Measurements from ENCODE around the gene GSAP.
"Not testable (repeated sequence)": the region's sequence is repeated elsewhere in the genome, so short reads cannot be mapped to it uniquely, and the experiment has no call there.

GSAP gene
- total RNA-seq = 8.3 to 34.2 (median 20.7) reads per million in 4 experiments

GRCh38 chr7:77415823-77416620 is at the start of gene GSAP:
Gene GSAP, minus strand, starts transcription at chr7:77416349. Its CDS starts 28 bp downstream, at chr7:77416321.
- DNase-seq = peak; percentile 32

GRCh38 chr7:77465256-77465655 is 49.1 kb upstream of the GSAP start:
- DNase-seq = no peak

- DNase-seq = no peak
Observed at GRCh38 chr7:77464589-77464988, 48.4 kb upstream of the GSAP start.

GRCh38 chr7:77463632-77464031 is 47.5 kb upstream of the GSAP start:
- DNase-seq = not testable (repeated sequence)

GRCh38 chr7:77461842-77462241 is 45.7 kb upstream of the GSAP start:
- no peak for DNase-seq

GRCh38 chr7:77461246-77461645 is 45.1 kb upstream of the GSAP start:
- no peak for DNase-seq

- DNase-seq = no peak
Observed at GRCh38 chr7:77460057-77460486, 43.9 kb upstream of the GSAP start.

GRCh38 chr7:77459311-77459726 is 43.2 kb upstream of the GSAP start:
- no peak for DNase-seq

- no peak for DNase-seq
Observed at GRCh38 chr7:77458786-77459185, 42.6 kb upstream of the GSAP start.

GRCh38 chr7:77457779-77458178 is 41.6 kb upstream of the GSAP start:
- DNase-seq = no peak

- DNase-seq = no peak
Observed at GRCh38 chr7:77456696-77457095, 40.5 kb upstream of the GSAP start.

- no peak for DNase-seq
Observed at GRCh38 chr7:77455321-77455720, 39.2 kb upstream of the GSAP start.

GRCh38 chr7:77454802-77455201 is 38.7 kb upstream of the GSAP start:
- no peak for DNase-seq

- no peak for DNase-seq
Observed at GRCh38 chr7:77453531-77453930, 37.4 kb upstream of the GSAP start.

- DNase-seq = not testable (repeated sequence)
Observed at GRCh38 chr7:77451950-77452349, 35.8 kb upstream of the GSAP start.

GRCh38 chr7:77450613-77451012 is 34.5 kb upstream of the GSAP start:
- no peak for DNase-seq

- no peak for DNase-seq
Observed at GRCh38 chr7:77450054-77450453, 33.9 kb upstream of the GSAP start.

GRCh38 chr7:77447616-77448015 is 31.5 kb upstream of the GSAP start:
- no peak for DNase-seq

GRCh38 chr7:77444123-77444522 is 28.0 kb upstream of the GSAP start:
- no peak for DNase-seq

- DNase-seq = no peak
Observed at GRCh38 chr7:77443042-77443441, 26.9 kb upstream of the GSAP start.

- DNase-seq = no peak
Observed at GRCh38 chr7:77442636-77443035, 26.5 kb upstream of the GSAP start.

- DNase-seq = no peak
Observed at GRCh38 chr7:77441046-77441445, 24.9 kb upstream of the GSAP start.

- DNase-seq = no peak
Observed at GRCh38 chr7:77439572-77439971, 23.4 kb upstream of the GSAP start.

GRCh38 chr7:77438131-77438530 is 22.0 kb upstream of the GSAP start:
- no peak for DNase-seq
